Activated T-helper 1 cell treated with anti-CD3 and anti-CD28 coated beads, Interleukin-2, amount 50 U/mL, for 16 hours (primary cell): ENCODE data around the gene CUBN.

Source experiments
- DNase-seq, 2 donors: peaks; one replicate each; pipeline ENCODE4 v3.0.0-alpha.2; 2020; ENCODE audit warnings: low read depth in 1 of 2, low spot score in 1 of 2

CUBN gene

GRCh38 chr10:17073725-17074540 is 55.7 kb downstream of the CUBN start:
- no peak for DNase-seq

GRCh38 chr10:17068953-17069352 is 60.7 kb downstream of the CUBN start:
- DNase-seq = no peak

GRCh38 chr10:17067376-17068264 is 62.0 kb downstream of the CUBN start:
- DNase-seq = no peak

GRCh38 chr10:17066807-17067206 is 62.8 kb downstream of the CUBN start:
- DNase-seq = no peak

GRCh38 chr10:17066000-17066399 is 63.6 kb downstream of the CUBN start:
- no peak for DNase-seq

- no peak for DNase-seq
Observed at GRCh38 chr10:17065273-17065672, 64.3 kb downstream of the CUBN start.

GRCh38 chr10:17064435-17064834 is 65.2 kb downstream of the CUBN start:
- no peak for DNase-seq

- no peak for DNase-seq
Observed at GRCh38 chr10:17062955-17063484, 66.6 kb downstream of the CUBN start.

GRCh38 chr10:17062493-17062892 is 67.1 kb downstream of the CUBN start:
- DNase-seq = no peak

GRCh38 chr10:17062009-17062408 is 67.6 kb downstream of the CUBN start:
- DNase-seq = no peak

- DNase-seq = no peak
Observed at GRCh38 chr10:17061418-17061817, 68.2 kb downstream of the CUBN start.

GRCh38 chr10:17060289-17060688 is 69.3 kb downstream of the CUBN start:
- DNase-seq = no peak

- DNase-seq = no peak
Observed at GRCh38 chr10:17059197-17059688, 70.4 kb downstream of the CUBN start.

GRCh38 chr10:17058093-17058492 is 71.5 kb downstream of the CUBN start:
- no peak for DNase-seq

- DNase-seq = no peak
Observed at GRCh38 chr10:17056781-17057428, 72.7 kb downstream of the CUBN start.

- no peak for DNase-seq
Observed at GRCh38 chr10:17053513-17053912, 76.1 kb downstream of the CUBN start.

GRCh38 chr10:17053061-17053460 is 76.5 kb downstream of the CUBN start:
- no peak for DNase-seq

GRCh38 chr10:17051851-17052250 is 77.8 kb downstream of the CUBN start:
- no peak for DNase-seq

- no peak for DNase-seq
Observed at GRCh38 chr10:17049195-17049594, 80.4 kb downstream of the CUBN start.

GRCh38 chr10:17047908-17048307 is 81.7 kb downstream of the CUBN start:
- DNase-seq = no peak

- no peak for DNase-seq
Observed at GRCh38 chr10:17046989-17047388, 82.6 kb downstream of the CUBN start.
